NCI-H146 treated with DMSO at 0.1 percent for 48 hours (cell line): ENCODE measurements around the gene WDR59.
"Not testable (repeated sequence)": the region's sequence is repeated elsewhere in the genome, so short reads cannot be mapped to it uniquely, and the experiment has no call there.

Experiments
- DNase-seq: peaks from one replicate; lab custom pipeline; 2025; ENCODE audit not compliant: unreplicated experiment; lab: John Stamatoyannopoulos, UW

WDR59 gene

DNA sequence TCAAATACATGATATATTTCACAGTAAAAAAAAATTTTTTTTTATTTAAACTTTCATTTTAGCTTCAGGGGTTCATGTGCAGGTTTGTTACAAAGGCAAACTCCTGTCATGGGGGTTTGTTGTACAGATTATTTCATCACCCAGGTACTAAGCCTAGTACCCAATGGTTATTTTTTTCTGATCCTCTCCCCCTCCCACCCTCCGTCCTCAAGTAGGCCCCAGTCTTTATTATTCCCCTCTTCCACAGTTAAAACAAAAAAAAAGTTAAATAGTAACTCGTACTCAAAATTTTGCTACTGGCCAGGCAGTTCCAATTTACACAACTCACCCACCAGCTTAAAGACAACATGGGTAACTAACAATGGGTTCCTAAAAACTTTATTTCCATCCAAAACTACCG lies 63.9 kb downstream of the WDR59 start:
- no peak for DNase-seq

- DNase-seq: no peak
Observed at GRCh38 chr16:74909665-74910064, 75.3 kb downstream of the WDR59 start.

- not testable (repeated sequence) for DNase-seq
Observed at GRCh38 chr16:74908759-74909158, 76.2 kb downstream of the WDR59 start.

- DNase-seq: no peak
Observed at GRCh38 chr16:74903901-74904678, 80.8 kb downstream of the WDR59 start.

GRCh38 chr16:74903120-74903519 lies 81.8 kb downstream of the WDR59 start:
- DNase-seq: no peak

GRCh38 chr16:74902161-74902560 lies 82.8 kb downstream of the WDR59 start:
- DNase-seq: no peak

DNA sequence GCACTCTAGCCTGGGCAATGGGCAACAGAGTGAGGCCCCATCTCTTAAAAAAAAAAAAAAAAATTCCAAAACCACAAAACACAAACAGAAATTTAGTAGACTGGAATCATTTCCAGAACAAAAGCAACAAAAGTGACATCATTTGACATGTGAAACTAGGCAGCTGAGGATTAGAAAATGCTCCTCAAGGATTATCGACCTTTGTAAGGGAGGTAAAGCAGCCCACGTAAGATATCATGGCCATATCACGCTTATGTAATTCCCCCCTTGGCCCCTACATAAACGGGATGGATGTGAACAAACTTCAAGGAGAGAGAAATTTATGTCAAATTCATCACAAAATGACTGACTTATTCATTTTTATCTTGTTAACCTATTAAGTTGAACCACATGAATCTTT lies 83.3 kb downstream of the WDR59 start:
- DNase-seq: no peak

DNA sequence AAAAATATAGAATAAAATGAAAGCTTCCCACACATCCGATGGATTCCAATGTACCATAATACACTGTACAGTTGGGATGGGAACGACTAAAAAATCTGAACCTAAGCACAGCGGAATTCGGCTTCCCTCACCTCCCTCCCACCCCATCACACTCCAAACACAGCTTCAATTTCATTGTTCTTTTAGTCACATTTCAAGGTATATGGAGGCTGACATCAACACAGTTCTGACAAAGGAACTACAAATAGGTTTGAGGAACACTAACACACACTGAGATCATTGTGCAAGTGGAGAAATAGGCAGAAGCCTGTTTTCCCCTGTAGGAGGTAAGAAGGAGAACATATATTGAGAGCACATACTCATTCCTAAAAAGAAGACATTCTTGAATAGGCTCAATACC lies 85.1 kb downstream of the WDR59 start:
- no peak for DNase-seq

- no peak for DNase-seq
Observed at GRCh38 chr16:74898659-74899058, 86.3 kb downstream of the WDR59 start.

- DNase-seq: no peak
Observed at GRCh38 chr16:74896389-74897370, 88.2 kb downstream of the WDR59 start.

GRCh38 chr16:74893541-74893940 lies 91.4 kb downstream of the WDR59 start:
- DNase-seq: no peak

GRCh38 chr16:74892574-74893461 lies 92.1 kb downstream of the WDR59 start:
- DNase-seq: no peak

GRCh38 chr16:74888888-74889287 lies 96.0 kb downstream of the WDR59 start:
- no peak for DNase-seq

DNA sequence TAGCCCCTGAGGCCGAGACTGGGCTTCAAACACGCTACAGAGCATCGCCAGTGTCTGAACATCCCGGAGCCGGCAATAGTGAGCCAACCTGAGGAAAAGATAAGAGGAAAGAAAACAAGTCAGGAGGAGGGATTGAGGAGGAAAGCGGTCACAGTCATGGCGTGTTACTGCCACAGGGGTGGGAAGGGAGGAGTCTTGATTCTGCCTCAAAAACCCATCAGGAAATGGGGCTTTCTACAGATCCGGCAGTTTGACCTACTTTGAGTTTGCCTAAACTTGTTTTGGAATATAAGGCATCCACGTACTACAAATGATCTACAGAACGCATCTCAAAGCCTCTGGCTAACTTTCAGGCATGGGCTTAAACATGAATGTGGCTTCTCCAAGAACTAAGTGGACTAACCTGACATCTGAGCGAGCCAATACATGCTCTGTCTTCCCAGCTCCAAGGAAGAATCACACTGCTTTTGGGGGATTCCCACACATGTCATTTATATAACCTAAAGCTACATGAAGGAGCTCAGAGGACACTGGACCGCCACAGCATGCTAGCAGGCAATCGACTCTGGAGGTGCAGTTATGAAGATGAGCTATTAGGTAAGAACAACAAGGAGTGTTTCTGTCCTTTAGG lies 96.6 kb downstream of the WDR59 start:
- no peak for DNase-seq

- no peak for DNase-seq
Observed at GRCh38 chr16:74887084-74887483, 97.8 kb downstream of the WDR59 start.

- no peak for DNase-seq
Observed at GRCh38 chr16:74877706-74878105, 107.2 kb downstream of the WDR59 start.

DNA sequence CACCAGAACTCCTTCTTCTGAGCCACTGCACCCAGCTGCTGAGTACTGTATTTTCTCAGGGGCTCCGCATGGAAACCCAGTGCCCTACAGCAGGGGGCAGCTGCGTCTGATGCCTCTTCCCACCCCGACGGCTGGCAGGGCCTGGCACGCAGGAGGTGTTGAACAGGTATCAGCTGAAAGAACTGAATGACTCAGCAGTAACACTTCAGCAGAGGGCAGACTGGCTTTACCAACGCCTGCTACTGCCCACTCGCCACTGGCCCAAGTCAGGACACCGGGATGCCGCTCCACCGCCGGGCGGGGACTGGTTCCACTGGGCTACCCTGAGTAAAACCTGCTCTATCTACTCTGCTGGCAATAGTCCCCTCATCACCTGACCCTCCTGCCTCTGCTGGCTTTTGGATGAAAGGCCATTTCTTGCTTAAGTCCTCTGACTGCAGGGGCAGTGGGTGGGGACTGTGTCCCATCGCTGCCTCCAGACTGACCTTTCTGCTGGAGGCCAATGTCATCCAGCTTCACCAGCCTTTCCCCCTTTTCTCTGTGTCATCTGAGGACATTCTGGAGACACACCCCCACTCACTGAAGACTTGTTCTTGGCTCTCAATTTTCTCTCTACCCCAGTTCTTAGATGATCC lies 109.9 kb downstream of the WDR59 start:
- no peak for DNase-seq

DNA sequence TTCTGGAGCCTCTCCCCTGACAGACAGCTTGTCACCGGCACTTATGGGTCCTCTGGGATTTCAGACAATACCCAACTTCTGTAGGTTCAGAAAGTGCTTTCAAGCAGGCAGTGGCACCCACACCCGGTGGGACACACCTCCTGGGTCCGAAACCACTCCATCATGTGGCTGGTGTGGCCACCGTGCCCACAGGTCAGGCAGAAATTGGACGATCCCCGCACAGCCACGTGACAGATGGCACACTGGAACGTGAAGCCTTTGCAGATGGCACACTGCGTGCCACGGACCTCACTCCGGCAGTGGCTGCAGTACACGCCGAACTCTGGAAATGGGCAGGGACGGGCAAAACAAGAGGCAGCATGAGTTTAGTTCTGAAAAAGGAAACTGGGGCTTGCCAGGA lies 110.8 kb downstream of the WDR59 start:
- DNase-seq: no peak

- DNase-seq: no peak
Observed at GRCh38 chr16:74872302-74872701, 112.6 kb downstream of the WDR59 start.

GRCh38 chr16:74871608-74872007 lies 113.3 kb downstream of the WDR59 start:
- DNase-seq: no peak
